Stimulated activated CD4-positive, alpha-beta T cell treated with anti-CD3 and anti-CD28 coated beads, Interleukin-4, amount 100 ng/mL, for 24 hours (primary cell): ENCODE results near the gene RIOX2.

Experiments
- DNase-seq: peaks from one replicate; pipeline ENCODE4 v3.0.0-alpha.2; 2020

The RIOX2 gene

GRCh38 chr3:97988784-97989568 is 16.7 kb upstream of the RIOX2 start:
- DNase-seq: no peak

GRCh38 chr3:97987306-97987705 is 15.1 kb upstream of the RIOX2 start:
- DNase-seq: no peak

DNA sequence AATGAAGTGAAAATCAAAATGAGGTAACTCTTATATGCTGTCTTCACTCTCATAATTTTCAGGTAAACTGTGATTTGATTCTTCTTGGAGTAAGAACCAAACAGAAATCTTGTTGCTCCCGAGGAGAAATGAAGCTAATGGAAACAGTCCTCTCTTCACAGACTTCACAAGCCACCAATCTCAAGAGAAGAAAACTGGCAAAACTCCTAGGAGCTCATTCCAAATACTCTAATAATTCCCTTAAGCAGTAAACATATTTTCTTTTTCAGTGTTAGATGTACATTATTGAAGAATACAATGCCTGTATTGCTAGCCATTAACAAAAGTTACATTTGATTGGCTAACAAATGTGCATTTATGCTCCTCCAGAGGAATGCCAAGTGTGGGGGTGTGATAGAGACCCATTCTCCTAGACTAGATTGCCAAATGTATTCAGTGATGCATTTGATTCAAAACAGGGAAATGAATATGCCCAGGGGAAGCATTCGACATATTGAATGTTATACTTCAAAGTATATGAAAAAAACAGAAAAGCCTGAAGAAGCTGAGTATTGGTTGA is 11.8 kb upstream of the RIOX2 start:
- no peak for DNase-seq

GRCh38 chr3:97981886-97982285 is 9.7 kb upstream of the RIOX2 start:
- no peak for DNase-seq

DNA sequence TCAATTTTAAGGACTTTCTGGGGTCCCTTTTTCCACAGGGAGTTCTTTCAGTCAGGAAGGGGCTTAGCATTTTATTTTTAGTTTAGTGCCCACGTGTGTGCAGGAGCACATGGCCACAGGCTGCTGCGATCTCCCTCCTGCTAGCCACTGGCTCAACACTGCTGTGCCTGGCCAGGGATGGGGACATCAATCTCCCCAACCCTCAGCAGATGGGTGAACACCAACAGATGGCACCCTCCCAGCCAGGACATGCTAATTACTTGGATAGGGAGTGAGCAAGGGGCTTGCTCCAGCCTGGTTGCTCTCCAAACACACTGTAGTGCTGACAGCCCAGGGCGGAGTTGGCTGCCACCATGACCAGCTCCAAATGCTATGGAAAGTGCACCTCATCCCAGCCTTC is 7.4 kb upstream of the RIOX2 start:
- DNase-seq: no peak

- DNase-seq: no peak
Measured at GRCh38 chr3:97975466-97975865, 3.2 kb upstream of the RIOX2 start.

GRCh38 chr3:97974996-97975395 is 2.8 kb upstream of the RIOX2 start:
- no peak for DNase-seq

DNA sequence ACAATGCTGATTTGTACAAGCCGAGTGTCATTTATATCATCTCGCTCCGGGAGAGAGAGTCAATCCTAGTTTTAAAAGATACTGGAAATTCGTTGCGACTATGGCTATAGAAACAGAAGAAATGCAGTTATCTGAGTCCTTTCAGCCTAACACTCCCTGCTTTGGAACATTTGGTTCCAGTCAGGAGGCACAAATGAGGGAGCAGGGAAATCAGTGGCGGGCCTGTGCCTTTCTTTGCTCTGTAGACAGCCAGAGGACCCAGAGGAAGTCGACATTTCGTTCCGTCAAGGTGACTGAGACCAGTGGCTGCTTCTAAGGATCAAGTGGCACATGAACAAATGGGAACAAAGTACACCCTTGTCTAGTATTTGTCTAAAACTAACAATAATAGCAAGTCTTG is 745 bp upstream of the RIOX2 start:
- DNase-seq: no peak

GRCh38 chr3:97970956-97971620 is 1.1 kb downstream of the RIOX2 start:
- DNase-seq: no peak

DNA sequence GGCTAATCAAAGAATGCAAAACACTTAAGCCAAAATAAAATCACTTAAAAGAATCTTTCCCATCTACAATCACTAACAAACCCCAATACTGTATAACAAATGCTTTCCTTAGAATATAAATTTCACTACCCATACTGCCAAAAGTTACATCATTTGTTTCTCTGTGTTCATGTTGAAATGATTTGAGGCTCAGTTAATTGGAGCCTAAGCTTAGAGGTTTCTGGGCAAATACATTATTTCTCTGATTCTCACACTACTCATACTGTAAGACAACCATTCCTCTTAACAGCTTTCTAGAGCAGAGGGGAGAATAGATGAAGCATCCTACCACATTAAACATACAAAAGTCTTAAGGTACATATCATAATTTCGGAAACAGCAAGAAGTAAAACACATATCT is 2.1 kb downstream of the RIOX2 start:
- DNase-seq: no peak

GRCh38 chr3:97969541-97969940 is 2.7 kb downstream of the RIOX2 start:
- no peak for DNase-seq

GRCh38 chr3:97968376-97968775 is 3.9 kb downstream of the RIOX2 start:
- no peak for DNase-seq

GRCh38 chr3:97967966-97968365 is 4.3 kb downstream of the RIOX2 start:
- DNase-seq: no peak

DNA sequence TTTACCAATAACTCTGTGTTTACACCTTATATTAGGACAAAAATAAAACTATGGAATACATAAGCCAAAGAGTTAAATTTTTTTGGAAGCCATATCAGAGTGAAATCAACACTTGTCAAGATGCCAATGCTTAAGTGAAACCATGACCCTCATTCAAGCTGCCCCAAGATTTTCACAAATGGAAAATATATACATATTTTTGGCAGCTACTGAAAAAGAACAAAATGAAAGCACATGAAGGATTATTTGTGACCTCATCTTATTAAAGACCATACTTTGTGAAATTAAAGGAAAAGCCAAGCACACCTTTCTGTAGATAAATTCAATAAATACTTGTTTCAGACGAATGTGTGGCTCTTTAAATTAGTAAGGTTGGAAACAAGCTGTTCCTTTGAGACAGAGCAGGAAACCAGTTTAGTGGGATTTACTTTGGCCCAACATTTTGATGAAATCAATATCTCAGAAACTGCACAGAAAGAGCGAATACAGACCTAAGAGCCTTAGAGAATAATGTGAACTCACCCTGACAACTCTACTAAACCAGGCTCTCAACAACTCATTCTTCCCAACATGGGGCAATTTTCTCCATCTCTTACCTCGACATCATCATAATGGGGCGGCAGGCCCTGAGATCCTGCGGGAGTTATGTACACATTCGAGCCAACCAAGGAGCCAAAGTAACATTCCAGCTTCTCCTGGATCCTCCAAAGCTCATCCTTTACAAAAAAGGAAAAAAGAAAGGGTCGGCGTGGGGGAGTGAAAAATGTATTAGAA is 11.1 kb downstream of the RIOX2 start:
- DNase-seq: no peak

- no peak for DNase-seq
Measured at GRCh38 chr3:97960551-97960950, 11.7 kb downstream of the RIOX2 start.

DNA sequence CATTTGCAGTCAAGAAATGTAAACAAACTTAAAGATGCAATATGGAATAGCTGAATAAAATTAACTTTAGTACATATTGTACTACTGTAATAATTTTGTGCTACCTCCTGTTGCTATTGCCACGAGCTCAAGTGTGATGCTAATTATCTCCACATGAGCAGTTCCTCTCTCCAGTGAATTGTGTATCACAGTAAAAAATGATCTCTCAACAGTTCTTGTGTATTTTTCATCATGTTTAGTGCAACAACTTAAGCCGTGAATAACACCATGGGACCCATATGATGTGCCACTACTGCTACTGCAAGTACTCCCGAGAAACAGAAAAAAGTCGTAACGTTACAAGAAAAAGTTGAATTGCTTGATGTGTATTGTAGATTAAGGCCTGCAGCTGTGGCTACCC is 12.4 kb downstream of the RIOX2 start:
- DNase-seq: no peak

- no peak for DNase-seq
Measured at GRCh38 chr3:97958796-97959195, 13.4 kb downstream of the RIOX2 start.

DNA sequence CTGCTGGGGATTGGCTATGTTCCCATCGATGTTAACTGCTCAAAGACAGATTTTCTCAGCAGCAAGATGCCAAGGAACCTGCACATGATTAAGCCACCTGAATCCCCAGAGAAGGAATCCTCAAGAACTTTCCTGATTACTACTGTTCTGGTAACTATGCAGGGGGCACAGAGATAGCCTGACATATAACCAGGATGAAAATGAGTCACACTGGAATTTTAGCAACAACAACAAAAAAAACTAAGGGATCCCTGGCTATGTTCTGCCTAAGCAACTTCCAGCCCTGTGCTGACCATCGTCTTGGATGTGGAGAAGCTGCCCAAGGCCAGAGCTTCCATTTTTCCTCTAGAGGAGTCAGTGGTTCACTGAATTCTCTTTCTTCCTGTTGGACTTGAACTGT is 13.8 kb downstream of the RIOX2 start:
- DNase-seq: no peak

DNA sequence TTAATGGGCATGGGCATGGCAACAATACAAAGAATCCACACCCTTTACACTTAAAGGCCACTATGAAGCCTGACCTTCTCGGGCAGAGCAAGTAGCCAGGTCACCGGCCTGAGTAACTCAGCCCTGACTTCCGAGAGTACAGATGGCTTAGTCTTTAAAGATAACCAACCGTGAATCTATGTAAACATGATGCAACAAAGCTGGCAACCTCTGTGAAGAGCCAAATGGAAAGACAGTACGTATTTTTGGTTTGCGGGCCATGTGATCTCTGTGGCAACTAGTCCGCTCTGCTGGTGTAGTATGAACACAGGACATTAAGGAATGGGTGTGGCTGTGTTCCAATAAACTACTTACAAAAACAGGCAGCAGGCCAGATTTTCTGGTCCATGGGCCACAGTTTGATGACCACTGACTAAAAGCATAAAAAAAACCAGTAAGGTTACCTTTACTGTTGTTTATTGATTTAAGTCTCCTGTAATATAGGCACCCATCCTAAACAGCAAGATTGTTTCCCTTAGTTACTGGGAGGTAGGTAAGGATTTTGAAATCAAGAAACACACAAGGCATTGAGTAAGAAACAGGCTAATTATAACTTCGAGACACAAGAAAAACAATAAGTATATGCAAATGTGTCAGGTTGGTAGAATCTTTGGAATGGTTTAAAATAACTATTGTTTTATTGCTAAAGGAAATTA is 14.5 kb downstream of the RIOX2 start:
- no peak for DNase-seq

DNA sequence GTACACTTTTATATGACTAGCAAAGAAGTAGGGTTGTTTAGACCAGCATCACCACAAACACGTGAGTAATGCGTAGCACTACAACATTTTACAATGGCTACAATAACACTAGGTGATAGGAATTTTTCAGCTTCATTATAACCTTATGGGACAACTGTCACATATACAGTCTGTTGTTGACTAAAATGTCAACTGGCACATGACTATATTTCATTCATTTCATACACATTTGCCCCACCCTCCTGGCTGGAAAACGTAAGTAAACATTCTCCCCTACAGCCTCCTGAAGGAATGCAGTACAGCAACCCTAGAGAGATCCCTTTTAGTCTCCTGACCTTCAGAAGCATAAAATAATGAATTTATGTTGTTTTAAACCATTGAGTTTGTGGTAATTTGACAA is 16.2 kb downstream of the RIOX2 start:
- DNase-seq: no peak

DNA sequence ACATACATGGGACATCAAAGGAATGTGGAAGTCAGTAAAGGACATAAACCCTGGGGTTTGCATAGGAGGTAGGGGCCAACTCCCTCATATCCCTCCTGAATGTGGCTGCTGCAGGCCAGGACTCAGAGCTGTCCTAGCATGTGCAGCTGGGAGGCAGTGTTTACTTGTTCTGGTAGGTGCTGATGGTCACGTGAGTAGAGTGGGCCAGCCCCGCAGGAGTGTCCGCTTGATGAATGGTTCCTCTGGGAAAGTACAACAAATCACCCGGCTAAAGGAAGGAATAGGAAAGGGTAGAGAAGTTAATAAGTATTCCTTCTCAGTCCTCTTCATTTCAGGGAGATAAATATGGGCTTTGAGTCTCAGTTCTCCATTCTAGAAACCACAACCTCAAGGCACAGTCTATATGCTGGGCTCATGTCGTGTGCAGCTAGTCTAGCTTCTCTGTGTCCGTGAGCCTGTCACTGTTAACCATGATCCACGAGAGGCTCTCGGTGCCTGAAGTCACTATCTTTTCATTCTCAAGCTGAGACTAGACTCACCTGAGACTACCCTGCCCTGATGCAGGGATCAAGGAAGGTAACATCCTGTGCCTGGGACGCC is 17.9 kb downstream of the RIOX2 start:
- no peak for DNase-seq

DNA sequence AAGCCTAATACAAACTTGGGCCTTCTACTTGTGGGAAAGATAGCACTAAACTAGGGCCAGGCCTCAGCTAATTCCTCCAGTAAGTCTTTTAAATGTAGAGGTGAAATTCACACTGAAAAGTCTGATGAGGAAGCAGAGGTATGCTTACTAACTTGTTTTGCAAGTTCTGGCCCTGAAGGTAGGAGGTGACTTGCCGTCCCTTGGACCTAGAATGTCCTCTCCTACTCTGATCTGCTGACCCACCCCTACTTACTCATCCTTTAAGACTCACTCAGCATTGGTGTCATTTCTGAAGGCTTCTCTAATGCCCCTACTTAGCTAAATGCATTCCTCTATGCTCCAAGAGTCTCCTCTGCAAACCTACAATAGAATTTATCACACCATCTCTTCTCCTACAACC is 19.4 kb downstream of the RIOX2 start:
- DNase-seq: no peak

GRCh38 chr3:97952280-97952679 is 20.0 kb downstream of the RIOX2 start:
- DNase-seq: no peak
